GM18868 (cell line): Measurements from ENCODE around the gene MAP3K13.
A peak's percentile ranks its signal among the peaks of the same experiment; 100 is the strongest.

ENCODE experiments used
- ATAC-seq: cut with Tn5 transposase; IDR thresholded peaks from one replicate; pipeline ENCODE4 v1.9.1; 2021; ENCODE audit warnings: mild to moderate bottlenecking, moderate library complexity; ENCODE audit not compliant: unreplicated experiment

MAP3K13 gene

GRCh38 chr3:185387646-185388045 is 24.7 kb downstream of the MAP3K13 start:
- no peak for ATAC-seq

- ATAC-seq: no peak
These were observed 30.1 kb downstream of the MAP3K13 start for GRCh38 chr3:185393055-185393454.

GRCh38 chr3:185397676-185398075 is 34.7 kb downstream of the MAP3K13 start:
- no peak for ATAC-seq

- ATAC-seq: no peak
These were observed 37.1 kb downstream of the MAP3K13 start for GRCh38 chr3:185399737-185400667.

- no peak for ATAC-seq
These were observed 37.9 kb downstream of the MAP3K13 start for GRCh38 chr3:185400866-185401265.

DNA sequence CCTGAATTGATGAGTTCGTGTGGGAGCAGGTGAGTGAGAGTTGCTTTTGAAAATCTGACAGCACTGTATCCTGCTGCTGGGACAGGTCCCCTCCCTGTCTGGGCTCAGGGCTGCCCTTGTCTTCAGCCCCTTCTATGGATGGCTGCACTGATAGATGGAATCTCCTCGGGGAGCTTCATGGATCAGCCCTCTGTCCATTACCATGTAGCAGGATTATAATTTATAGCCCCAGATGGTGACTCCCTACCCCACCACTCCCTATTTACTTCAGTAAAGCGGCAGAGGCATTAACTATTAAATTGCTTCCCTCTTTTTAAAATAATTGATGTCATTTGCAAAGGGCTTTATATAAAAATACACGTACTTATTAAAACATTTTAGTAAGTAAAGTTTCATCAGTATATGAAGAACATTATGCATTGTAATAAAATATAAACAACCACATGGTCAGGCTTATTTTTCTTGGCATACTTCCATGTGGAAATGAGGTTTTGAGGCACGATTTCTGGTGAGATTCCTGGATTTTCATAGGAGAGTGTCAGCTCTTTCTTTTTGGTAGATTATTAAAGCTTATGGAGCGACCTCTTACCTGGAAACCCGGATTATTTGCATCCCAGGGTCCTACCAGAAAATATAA is 38.5 kb downstream of the MAP3K13 start:
- no peak for ATAC-seq

DNA sequence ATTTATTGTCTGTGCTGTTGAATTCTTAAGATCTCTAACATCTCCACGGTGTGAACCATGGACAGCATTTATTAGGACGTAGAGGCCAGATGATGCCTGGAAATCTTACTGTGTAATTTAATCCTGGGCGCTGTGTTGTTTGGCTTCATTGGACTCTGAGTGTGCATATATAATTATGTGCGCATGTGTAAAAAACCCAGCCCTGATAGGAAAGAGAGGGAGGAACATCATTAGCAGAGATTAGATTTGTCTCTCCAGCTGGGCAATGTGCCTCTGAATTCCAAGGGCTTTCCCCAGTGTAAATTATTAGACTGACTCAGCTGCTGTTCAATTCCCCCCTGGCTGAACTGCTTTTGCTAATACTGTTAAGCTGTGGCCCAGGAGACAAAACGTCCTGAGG is 39.6 kb downstream of the MAP3K13 start:
- no peak for ATAC-seq

DNA sequence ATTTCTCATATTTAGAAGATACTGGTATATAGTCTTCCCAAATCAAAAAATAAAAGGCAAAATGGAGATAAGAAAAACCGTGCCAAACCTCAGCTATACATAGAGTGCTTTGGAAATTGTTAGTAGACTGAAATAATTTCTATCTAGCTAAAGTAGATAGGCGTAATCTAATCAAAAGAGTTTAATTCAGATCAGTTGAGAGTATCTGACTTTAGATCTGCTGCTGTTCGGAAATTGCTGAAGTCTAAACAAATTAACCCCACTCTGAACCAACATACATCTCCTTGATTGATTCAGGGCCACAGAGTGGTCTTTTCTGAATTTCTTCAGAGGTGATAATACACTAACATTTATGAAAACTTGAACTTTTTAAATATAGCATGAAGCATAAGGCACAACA is 40.1 kb downstream of the MAP3K13 start:
- no peak for ATAC-seq

DNA sequence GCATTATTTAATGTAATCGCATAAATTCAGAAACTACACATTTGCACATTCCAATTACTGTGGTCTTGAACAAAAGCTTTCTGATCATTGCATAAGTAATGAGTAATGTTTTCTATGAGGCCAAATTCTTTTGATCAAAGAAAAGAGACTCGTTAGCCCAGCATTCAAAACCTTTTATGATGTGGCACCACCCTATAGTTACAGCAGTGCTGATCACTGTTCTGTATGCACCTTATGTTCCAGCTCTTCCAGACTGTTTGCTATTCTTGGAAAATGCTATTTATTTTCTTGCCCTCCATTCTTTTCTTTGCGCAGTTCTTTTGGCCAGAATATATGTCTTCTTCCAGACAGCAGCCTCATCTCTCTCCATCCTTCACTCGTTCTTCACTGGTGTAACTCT is 42.3 kb downstream of the MAP3K13 start:
- no peak for ATAC-seq

DNA sequence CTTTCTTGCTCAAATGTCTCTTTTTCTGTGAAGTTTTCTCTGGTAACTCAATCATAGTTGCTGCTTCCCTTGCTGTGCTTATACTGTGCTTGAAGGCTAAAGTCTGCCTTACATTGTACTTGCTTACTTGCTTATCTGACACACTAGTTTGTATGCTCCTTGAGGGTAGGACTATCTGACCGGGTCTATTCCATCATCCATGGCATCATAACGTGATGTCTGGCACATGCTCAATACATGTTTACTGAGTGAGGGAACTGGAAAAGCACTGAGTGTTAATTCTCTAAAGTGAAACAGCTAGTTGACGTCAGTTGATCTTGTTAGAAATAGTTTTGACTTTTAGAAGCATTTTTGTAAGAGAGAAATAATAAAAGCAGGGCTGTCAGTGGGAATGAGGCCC is 42.7 kb downstream of the MAP3K13 start:
- ATAC-seq: no peak

GRCh38 chr3:185406121-185406620 is 43.2 kb downstream of the MAP3K13 start:
- no peak for ATAC-seq

GRCh38 chr3:185409957-185410356 is 47.0 kb downstream of the MAP3K13 start:
- no peak for ATAC-seq

DNA sequence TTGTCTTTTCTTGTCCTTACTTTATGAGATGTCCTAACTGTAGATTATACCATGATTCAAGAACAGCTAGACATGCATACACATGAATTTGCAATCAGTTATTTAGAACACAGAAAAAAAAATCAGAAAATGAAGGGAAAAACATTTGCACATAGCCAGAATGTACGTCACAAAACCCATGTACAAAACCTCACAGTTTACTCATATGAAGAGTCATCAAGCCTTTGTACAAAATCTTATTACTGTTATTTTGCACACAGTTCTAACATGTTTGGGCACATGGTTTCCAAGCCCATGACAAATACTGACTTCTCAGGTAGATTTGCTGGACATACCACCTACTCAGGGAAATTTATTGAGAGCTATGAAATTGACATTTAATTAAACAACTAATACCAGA is 48.2 kb downstream of the MAP3K13 start:
- ATAC-seq: no peak

DNA sequence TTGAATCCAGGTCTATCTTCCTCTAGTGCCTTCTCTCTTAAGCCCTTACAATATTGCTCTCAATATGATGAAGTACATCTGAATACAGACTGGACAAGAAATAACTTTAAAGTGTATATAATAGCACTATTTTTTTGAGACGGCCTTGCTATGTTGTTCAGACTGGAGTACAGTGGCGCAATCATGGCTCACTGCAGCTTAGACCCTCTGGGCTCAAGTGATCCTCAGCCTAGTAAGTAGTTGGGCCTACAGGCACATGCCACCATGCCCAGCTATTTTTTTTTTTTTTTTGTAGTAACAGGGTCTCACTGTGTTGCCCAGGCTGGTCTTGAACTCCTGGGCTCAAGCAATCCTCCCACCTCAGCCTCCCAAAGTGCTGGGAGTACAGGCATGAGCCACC is 53.6 kb downstream of the MAP3K13 start:
- ATAC-seq: no peak

GRCh38 chr3:185418561-185418977 is 55.6 kb downstream of the MAP3K13 start:
- peak; percentile 58 for ATAC-seq

DNA sequence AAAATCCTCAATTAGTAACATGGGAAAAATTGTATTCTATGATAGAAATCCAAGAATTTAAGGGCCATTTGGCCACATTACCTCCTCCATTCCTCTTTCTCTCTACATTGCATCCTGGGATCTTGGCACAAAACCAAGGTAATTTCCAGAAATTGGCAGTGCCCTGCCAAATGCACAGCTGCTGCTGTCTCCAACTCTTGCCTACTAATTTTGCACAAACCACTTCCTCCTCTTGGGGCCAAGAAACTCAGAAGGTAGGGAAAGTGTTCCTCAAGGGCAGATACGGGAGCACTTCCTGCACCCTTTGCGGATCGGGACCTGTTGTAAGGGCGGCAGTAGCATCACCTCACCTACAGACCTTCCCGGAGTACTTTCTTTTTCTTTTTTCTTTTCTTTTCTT is 57.8 kb downstream of the MAP3K13 start:
- ATAC-seq: no peak

DNA sequence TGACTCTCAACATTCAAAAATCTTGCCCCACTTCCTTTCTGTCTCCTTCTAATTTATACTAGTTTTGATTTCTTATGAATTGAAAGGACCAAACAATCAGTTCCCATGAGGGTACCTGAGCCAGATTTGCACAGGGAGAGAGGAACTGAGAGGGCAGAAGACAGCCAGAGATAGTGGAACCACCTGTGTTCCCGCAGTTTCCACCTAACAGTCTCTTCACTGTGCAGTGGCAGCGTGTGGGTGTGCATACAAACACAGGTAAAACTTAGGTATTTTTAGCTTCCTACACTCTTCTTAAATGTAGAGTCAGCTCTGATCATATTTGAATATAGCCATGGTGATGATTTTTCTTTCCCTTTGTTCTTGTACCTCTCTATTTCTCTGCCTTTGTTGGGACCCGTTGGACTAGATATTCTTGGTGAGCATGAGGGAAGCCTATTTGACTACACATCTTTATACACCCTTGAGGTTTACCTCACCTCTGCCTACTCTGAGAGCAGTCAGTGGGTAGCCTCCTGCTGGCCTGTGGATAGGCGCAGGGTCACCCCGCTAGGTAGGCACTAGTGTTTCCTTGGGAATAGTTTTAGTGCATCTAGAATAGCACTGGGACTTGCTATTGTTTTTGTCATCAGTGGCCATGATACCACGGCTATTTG is 58.8 kb downstream of the MAP3K13 start:
- peak; percentile 58 for ATAC-seq

DNA sequence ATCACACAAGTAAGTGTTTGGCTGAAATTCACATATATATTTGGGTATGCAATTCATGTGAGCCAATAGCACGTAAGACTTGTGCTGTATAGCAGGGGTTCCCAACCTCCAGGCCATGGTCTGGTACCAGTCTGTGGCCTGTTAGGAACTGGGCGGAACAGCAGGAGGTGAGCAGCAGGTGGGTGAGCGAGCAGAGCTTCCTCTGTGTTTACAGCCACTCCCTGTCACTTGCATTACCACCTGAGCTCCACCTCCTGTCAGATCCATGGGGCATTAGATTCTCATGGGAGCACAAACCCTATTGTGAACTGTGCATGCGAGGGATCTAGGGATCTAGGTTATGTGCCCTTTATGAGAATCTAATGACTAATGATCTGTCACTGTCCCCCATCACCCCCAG is 59.7 kb downstream of the MAP3K13 start:
- no peak for ATAC-seq

GRCh38 chr3:185423178-185423577 is 60.2 kb downstream of the MAP3K13 start:
- no peak for ATAC-seq

GRCh38 chr3:185424435-185424834 is 61.5 kb downstream of the MAP3K13 start:
- no peak for ATAC-seq

GRCh38 chr3:185430375-185430774 is 67.4 kb downstream of the MAP3K13 start:
- ATAC-seq: no peak
